GM12878 (cell line): ENCODE results near the gene CAMTA1. TPM values are rescaled to one million over a fixed set of nuclear protein-coding genes. Genes with fewer than 3 reads are reported as not detected.

Source experiments
- ATAC-seq: fragments of 200-7000 bp; cut with Tn5 transposase; 3 replicates; pipeline ENCODE4 v1.9.1; 2020; ENCODE audit warnings: mild to moderate bottlenecking, moderate library complexity
- BruUV-seq: library from RNA; stranded (reverse); fragments of 400-500 nt; replicated peaks from 2 replicates; lab custom pipeline; 2021; lab: Mats Ljungman, UMichigan
- CTCF ChIA-PET: fragments of 300-600 bp; sonication (Branson Sonifier 250); formaldehyde crosslinking; extraction: SDS; loops from one replicate; lab custom pipeline; 2021; ENCODE audit warnings: inconsistent platforms; lab: Yijun Ruan, JAX
- POLR2A ChIA-PET: fragments of 350-600 bp; formaldehyde crosslinking; extraction: SDS; loops from one replicate; lab custom pipeline; 2021; ENCODE audit warnings: inconsistent platforms; lab: Charles Lee
- RAD21 ChIA-PET: fragments of 300-600 bp; sonication (Branson Sonifier 250); formaldehyde crosslinking; loops from one replicate; lab custom pipeline; 2023; ENCODE audit warnings: antibody characterized with exemption; ENCODE audit not compliant: unreplicated experiment; lab: Charles Lee
- SMC1A ChIA-PET: fragments of 300-600 bp; sonication (Branson Sonifier 250); formaldehyde crosslinking; loops from one replicate; lab custom pipeline; 2023; ENCODE audit not compliant: unreplicated experiment, uncharacterized antibody; lab: Charles Lee
- DNase-seq: peaks from one replicate; pipeline ENCODE4 v3.0.0-alpha.2; 2011; ENCODE audit warnings: low read depth, low spot score
- FAIRE-seq: peaks from 3 replicates; lab custom pipeline; 2011; peaks lifted over from hg19 to GRCh38; lab: Jason Lieb, UNC
- H2AFZ ChIP-seq: 2 replicates; pipeline ENCODE4 v1.6.0; 2011; ENCODE audit warnings: low read depth, low read length, control low read depth; ENCODE audit not compliant: control insufficient read depth
- H3K27ac ChIP-seq: 2 replicates; pipeline ENCODE4 v1.5.1; 2011; ENCODE audit warnings: control low read depth; ENCODE audit not compliant: control insufficient read depth, insufficient read depth
- H3K27me3 ChIP-seq, 2 experiments: replicated peaks in 1 of 2; 2 replicates each; pipeline versions ENCODE4 v1.6.0 to v1.6.1; 2011; ENCODE audit warnings: low read length in 1 of 2; ENCODE audit not compliant: control insufficient read depth in 2 of 2, insufficient read depth in 2 of 2
- H3K36me3 ChIP-seq, 2 experiments: 2 replicates each; pipeline ENCODE4 v1.5.1; 2011; ENCODE audit warnings: low read length in 1 of 2; ENCODE audit not compliant: control insufficient read depth in 2 of 2, insufficient read depth in 2 of 2
- H3K4me1 ChIP-seq: 2 replicates; pipeline ENCODE4 v1.6.1; 2011; ENCODE audit warnings: mild to moderate bottlenecking, low read length, moderate library complexity, mixed read lengths; ENCODE audit not compliant: control insufficient read depth, insufficient read depth
- H3K4me2 ChIP-seq: 2 replicates; pipeline ENCODE4 v1.6.0; 2011; ENCODE audit warnings: control low read depth; ENCODE audit not compliant: control insufficient read depth, insufficient read depth
- H3K4me3 ChIP-seq: fragments of 200-600 bp; sonication (generic); 2 replicates; pipeline ENCODE4 v1.5.1; 2016
- H3K79me2 ChIP-seq: 2 replicates; pipeline ENCODE4 v1.6.0; 2011; ENCODE audit warnings: low read length; ENCODE audit not compliant: control insufficient read depth, insufficient read depth
- H3K9ac ChIP-seq: 2 replicates; pipeline ENCODE4 v1.8.0; 2011; ENCODE audit warnings: low read length, control low read depth, mixed read lengths; ENCODE audit not compliant: control insufficient read depth, insufficient read depth
- H3K9me3 ChIP-seq: replicated peaks from 3 replicates; pipeline ENCODE4 v1.5.1; 2011; ENCODE audit warnings: mild to moderate bottlenecking, low read length; ENCODE audit not compliant: control insufficient read depth, insufficient read depth
- H4K20me1 ChIP-seq: 2 replicates; pipeline ENCODE4 v1.6.0; 2011; ENCODE audit not compliant: control insufficient read depth, insufficient read depth
- ASH2L ChIP-seq: fragments of 300-600, 200-600 bp; sonication (generic); IDR thresholded peaks from 2 replicates; pipeline ENCODE4 v1.6.1; 2017; ENCODE audit warnings: low read depth, mild to moderate bottlenecking, borderline replicate concordance
- BCL3 ChIP-seq: IDR thresholded peaks from 2 replicates; pipeline ENCODE4 v1.6.1; 2011; ENCODE audit warnings: borderline replicate concordance, low read depth, mild to moderate bottlenecking, moderate library complexity, low read length; ENCODE audit not compliant: insufficient read depth, poor library complexity, severe bottlenecking
- BHLHE40 ChIP-seq, 2 experiments: fragments of 450-650 bp in 1 of 2; IDR thresholded peaks; 2 replicates each; pipeline ENCODE4 v1.6.1; 2011 to 2017; ENCODE audit warnings: low read depth in 2 of 2, borderline replicate concordance in 1 of 2, improper control_type of control experiment in 1 of 2, low read length in 1 of 2, mild to moderate bottlenecking in 1 of 2
- HDGF ChIP-seq: fragments of 450-650 bp; IDR thresholded peaks from 2 replicates; pipeline ENCODE4 v1.6.1; 2016; ENCODE audit warnings: antibody characterized with exemption
- MYC ChIP-seq: IDR thresholded peaks from 2 replicates; pipeline ENCODE4 v1.6.1; 2011; ENCODE audit warnings: mild to moderate bottlenecking, low read length, moderate library complexity, inconsistent platforms; ENCODE audit not compliant: insufficient read depth, insufficient replicate concordance, insufficient read length, severe bottlenecking
- NBN ChIP-seq: fragments of 450-650 bp; IDR thresholded peaks from 2 replicates; pipeline ENCODE4 v1.6.1; 2016
- PRDM15 ChIP-seq: fragments of 450-650 bp; formaldehyde crosslinking; IDR thresholded peaks from 2 replicates; pipeline ENCODE4 v1.4.0; 2020; ENCODE audit warnings: mild to moderate bottlenecking, moderate library complexity
- SREBF1 ChIP-seq: IDR thresholded peaks from 2 replicates; pipeline ENCODE4 v1.6.1; 2012; ENCODE audit warnings: mild to moderate bottlenecking, low read length
- TARDBP ChIP-seq: IDR thresholded peaks from 2 replicates; pipeline ENCODE4 v1.6.1; 2016; ENCODE audit warnings: borderline replicate concordance
- YY1 ChIP-seq: IDR thresholded peaks from 2 replicates; pipeline ENCODE4 v1.6.1; 2011; ENCODE audit warnings: low read depth, mild to moderate bottlenecking, low read length
- ZNF687 ChIP-seq: fragments of 450-650 bp; IDR thresholded peaks from 2 replicates; pipeline ENCODE4 v1.6.1; 2017; ENCODE audit warnings: mild to moderate bottlenecking, moderate library complexity
- WGBS: methylation state at CpG from one replicate; pipeline ENCODE4 v1.1.6; 2016; ENCODE audit warnings: low lambda C conversion rate; ENCODE audit not compliant: insufficient replicate concordance, insufficient coverage; ENCODE audit errors: missing lambda C conversion rate; 5-methylcytosine and 5-hydroxymethylcytosine counted together
- in situ Hi-C: fragments of 300-500 bp; cut with MboI; formaldehyde crosslinking; loops from 9 replicates; pipeline ENCODE4 v1.14.3; 2018; ENCODE audit warnings: mixed read lengths
- intact Hi-C: fragments of 100-400 bp; cut with micrococcal nuclease; formaldehyde crosslinking; loops from one replicate; pipeline ENCODE4 v1.14.2; 2022; ENCODE audit not compliant: unreplicated experiment
- polyA plus RNA-seq, 11 experiments: library from polyadenylated mRNA; depleted of rRNA in 4 of 11; unstranded in 6 of 11; stranded (reverse) in 5 of 11; fragments of >200 nt; fragmentation: Nextera tagmentation in 4 of 11; fragmentation: Illumina TruSeq in 1 of 11; extraction: Ambion mirVana in 4 of 11; extraction: Trizol in 1 of 11; gene quantifications; 1 replicate in 1 of 11; 2 replicates in 10 of 11; pipeline versions ENCODE4 v1.2.1 to v1.2.3, GENCODE V29; 2011 to 2016; ENCODE audit warnings: inconsistent platforms in 2 of 11, missing spikeins in 2 of 11, low read depth in 1 of 11
- total RNA-seq, 4 experiments: library from RNA; depleted of rRNA in 3 of 4; stranded (reverse); fragments of >200 nt in 3 of 4; fragmentation: Illumina TruSeq in 1 of 4; extraction: Trizol in 1 of 4; gene quantifications; 2 replicates each; pipeline versions ENCODE4 v1.2.1 to v1.2.3, GENCODE V29; 2013 to 2021

CAMTA1 gene
- total and polyA plus RNA-seq, 10 of the 15 experiments (the other 5 are each of a cell fraction or from before 2014, with no cell fraction given): 37.7 to 148 (median 76.4) TPM

GRCh38 chr1:7227654-7228053 is 442.4 kb downstream of the CAMTA1 start (continued):
- TF ChIP-seq PRDM15 (no peak), SREBF1 (no peak), BCL3 (no peak), TARDBP (no peak), ASH2L (no peak)

GRCh38 chr1:7228252-7228961 is 443.2 kb downstream of the CAMTA1 start:
- Histone ChIP-seq H2AFZ (no peak overlapping the region), H4K20me1 (no peaks in the 10 kb centered on the region), H3K9me3 (no peaks in the 10 kb centered on the region), H3K36me3 (no peaks in the 10 kb centered on the region), H3K27ac (no peak overlapping the region), H3K4me3 (no peak overlapping the region), H3K9ac (no peak overlapping the region), H3K27me3 (no peaks in the 10 kb centered on the region; a peak in 2 of 4 replicates), H3K79me2 (no peaks in the 10 kb centered on the region), H3K4me1 (no peaks in the 10 kb centered on the region), H3K4me2 (no peak overlapping the region)
- ChIA-PET POLR2A (no interaction called here), RAD21 (no interaction called here), CTCF (no interaction called here), SMC1A (no interaction called here)
- no TSS peak for BruUV-seq
- DNase-seq: no peak
- 19% methylated on average over 17 of the region's 17 CpGs for WGBS
- in situ Hi-C loops (no loop called here), intact Hi-C loops (no loop called here)
- ATAC-seq: no peak
- no peak for FAIRE-seq
- TF ChIP-seq NBN (no peak), TARDBP (no peak), HDGF (no peak), YY1 (no peak), ZNF687 (no peak), MYC (no peak), BHLHE40 (IDR thresholded peaks at IDR 0.05; ENCODE audit: borderline replicate concordance in 1 of 2, low read depth in 2 of 2, low read length in 1 of 2) (no peak)
